Measurements from ENCODE around the gene FOXO3.

Gene FOXO3

GRCh38 chr6:108576709-108577108 is 16.0 kb downstream of the FOXO3 start:
- no peak for DNase-seq (ENCODE audit: low read depth)
- TF ChIP-seq CTCF (IDR thresholded peaks at IDR 0.05; ENCODE audit: insufficient read depth, low read depth, low read length, missing control alignments): no peak
- H3K4me3 ChIP-seq (ENCODE audit: low read length): no peak overlapping the region

- TF ChIP-seq CTCF (IDR thresholded peaks at IDR 0.05; ENCODE audit: insufficient read depth, low read depth, low read length, missing control alignments): no peak
- DNase-seq (ENCODE audit: low read depth): no peak
- H3K4me3 ChIP-seq (ENCODE audit: low read length): no peak overlapping the region
Measured at GRCh38 chr6:108578166-108578565, 17.4 kb downstream of the FOXO3 start.

GRCh38 chr6:108578595-108579327 is 18.0 kb downstream of the FOXO3 start:
- DNase-seq (ENCODE audit: low read depth): peak; percentile 36
- no peak overlapping the region for H3K4me3 ChIP-seq (ENCODE audit: low read length)
- TF ChIP-seq CTCF (IDR thresholded peaks at IDR 0.05; ENCODE audit: insufficient read depth, low read depth, low read length, missing control alignments): no peak

GRCh38 chr6:108579328-108579721 is 18.6 kb downstream of the FOXO3 start:
- no peak overlapping the region for H3K4me3 ChIP-seq (ENCODE audit: low read length)
- TF ChIP-seq CTCF (IDR thresholded peaks at IDR 0.05; ENCODE audit: insufficient read depth, low read depth, low read length, missing control alignments): no peak
- DNase-seq (ENCODE audit: low read depth): no peak

- H3K4me3 ChIP-seq (ENCODE audit: low read length): no peak overlapping the region
- TF ChIP-seq CTCF (IDR thresholded peaks at IDR 0.05; ENCODE audit: insufficient read depth, low read depth, low read length, missing control alignments): no peak
- no peak for DNase-seq (ENCODE audit: low read depth)
Measured at GRCh38 chr6:108580646-108581045, 19.9 kb downstream of the FOXO3 start.

GRCh38 chr6:108581237-108581931 is 20.7 kb downstream of the FOXO3 start:
- peak; percentile 86 for DNase-seq (ENCODE audit: low read depth)
- peak overlapping the region; percentile 33 for H3K4me3 ChIP-seq (ENCODE audit: low read length)
- TF ChIP-seq CTCF (IDR thresholded peaks at IDR 0.05; ENCODE audit: insufficient read depth, low read depth, low read length, missing control alignments): no peak
